GM21576 (cell line): ENCODE results near the gene CACNA1G.
A peak's percentile ranks its signal among the peaks of the same experiment; 100 is the strongest.

Experiments used
- ATAC-seq: cut with Tn5 transposase; IDR thresholded peaks from one replicate; pipeline ENCODE4 v1.9.1; 2021; ENCODE audit warnings: mild to moderate bottlenecking, moderate library complexity; ENCODE audit not compliant: unreplicated experiment

CACNA1G gene

DNA sequence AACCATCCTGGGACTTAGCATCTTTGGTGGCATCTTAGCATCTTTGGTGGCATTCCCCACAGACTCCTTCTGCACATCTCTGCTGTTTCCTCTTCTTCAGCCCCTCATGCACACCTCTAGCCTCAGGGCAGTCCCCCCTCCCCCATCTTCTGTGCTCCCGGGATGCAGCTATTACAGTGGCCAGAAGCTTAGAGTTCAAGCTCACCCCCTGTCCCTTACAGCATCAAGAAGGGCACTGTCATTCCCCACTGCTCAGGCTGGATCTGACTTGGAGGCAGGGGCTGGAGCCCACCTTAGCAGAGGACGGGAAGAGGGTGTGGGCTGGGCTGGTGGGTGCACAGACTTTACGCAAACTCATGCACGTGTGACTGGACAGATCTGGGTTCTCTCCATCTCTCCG is 27.3 kb upstream of the CACNA1G start:
- ATAC-seq: no peak

DNA sequence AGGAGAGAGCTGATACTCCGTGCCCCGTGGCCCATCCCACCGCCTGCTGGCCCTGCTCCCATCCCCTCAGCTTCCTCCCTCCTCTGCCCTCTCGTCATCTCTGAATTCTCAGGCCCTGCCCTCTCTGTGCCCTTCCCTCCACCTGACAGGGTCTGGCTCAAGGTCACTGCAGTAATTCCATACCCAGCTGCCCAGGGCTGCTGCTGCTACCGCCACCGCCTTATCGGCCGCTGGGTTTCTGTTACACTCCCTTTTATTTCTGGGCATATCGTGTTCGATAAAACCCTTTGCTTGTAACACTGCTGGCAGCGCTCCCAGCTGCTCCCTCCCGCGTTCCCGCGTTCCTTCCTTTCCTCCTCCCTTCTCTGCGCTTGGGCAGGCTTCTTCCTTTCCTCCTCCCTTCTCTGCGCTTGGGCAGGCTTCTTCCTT is 26.8 kb upstream of the CACNA1G start:
- no peak for ATAC-seq

DNA sequence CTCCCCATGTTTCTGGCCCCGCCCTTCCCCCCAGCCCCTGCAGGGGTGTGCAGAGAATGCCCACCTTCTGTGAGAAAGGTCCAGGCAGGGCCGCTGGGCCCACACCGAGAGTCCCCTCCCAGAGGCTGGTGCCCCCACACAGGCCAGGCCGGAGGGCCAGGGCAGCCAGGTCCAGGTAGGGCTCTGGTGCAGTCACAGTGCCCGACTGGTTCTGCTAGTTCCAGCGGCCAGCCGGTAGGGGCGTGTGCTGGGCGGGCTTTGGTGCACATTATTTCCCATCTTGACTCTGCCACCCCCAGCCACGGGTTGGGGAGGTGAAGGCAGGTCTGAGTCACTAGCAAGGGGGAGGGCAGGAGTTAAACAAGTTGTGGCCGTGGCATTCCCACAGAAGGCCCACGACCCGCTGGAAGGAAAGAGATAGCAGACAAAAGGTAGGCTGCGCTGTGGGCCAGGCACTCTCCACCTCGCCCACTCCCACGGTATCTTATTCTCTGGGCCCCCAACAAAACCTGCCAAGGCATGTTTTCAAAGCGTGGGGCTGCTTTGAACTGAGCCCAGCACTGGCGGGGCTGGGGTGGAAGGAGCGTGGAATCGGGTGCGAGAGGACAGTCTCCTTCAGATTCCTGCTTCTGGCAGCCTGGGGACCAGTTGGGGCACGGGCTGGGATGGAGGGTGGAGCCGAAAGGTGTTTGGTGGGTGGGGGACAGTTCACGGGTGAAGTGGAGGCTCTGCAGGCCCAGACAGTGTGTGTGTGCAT is 26.1 kb upstream of the CACNA1G start:
- no peak for ATAC-seq

DNA sequence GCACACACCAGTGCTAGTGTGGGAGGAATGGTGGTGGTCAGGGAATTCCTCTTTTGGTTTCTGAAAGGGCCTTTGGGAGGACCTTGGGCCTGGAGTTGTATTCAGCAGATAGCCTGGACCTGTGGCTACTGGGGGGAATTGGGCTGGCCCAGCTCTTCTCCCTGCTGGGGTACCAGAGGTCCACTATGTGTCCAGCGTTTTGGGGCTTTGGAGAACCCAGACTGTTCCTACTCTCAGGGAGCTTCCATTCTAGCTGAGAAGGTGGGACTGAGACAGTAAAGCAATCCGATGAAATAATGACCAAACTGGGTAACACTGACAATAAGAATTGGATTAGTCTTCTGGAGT is 25.6 kb upstream of the CACNA1G start:
- no peak for ATAC-seq

DNA sequence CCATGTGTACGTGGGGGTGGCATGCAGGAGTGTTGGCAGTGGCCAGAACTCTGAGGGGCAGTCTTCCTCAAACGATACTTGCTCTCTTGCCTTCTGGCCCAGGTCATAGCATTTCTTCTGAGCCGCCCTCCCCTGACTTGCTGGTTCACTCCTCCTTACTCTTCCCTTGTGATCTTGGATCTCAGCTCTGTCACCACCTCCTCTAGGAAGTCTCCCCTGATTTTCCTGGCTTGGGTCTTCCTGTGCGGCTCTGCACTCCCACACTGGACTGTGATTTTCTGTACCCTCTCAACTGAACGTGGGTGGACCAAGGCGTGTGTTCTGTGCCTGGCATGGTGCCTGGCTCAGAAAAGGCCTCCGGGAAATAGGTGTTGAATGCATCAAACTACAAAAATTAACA is 25.1 kb upstream of the CACNA1G start:
- no peak for ATAC-seq

DNA sequence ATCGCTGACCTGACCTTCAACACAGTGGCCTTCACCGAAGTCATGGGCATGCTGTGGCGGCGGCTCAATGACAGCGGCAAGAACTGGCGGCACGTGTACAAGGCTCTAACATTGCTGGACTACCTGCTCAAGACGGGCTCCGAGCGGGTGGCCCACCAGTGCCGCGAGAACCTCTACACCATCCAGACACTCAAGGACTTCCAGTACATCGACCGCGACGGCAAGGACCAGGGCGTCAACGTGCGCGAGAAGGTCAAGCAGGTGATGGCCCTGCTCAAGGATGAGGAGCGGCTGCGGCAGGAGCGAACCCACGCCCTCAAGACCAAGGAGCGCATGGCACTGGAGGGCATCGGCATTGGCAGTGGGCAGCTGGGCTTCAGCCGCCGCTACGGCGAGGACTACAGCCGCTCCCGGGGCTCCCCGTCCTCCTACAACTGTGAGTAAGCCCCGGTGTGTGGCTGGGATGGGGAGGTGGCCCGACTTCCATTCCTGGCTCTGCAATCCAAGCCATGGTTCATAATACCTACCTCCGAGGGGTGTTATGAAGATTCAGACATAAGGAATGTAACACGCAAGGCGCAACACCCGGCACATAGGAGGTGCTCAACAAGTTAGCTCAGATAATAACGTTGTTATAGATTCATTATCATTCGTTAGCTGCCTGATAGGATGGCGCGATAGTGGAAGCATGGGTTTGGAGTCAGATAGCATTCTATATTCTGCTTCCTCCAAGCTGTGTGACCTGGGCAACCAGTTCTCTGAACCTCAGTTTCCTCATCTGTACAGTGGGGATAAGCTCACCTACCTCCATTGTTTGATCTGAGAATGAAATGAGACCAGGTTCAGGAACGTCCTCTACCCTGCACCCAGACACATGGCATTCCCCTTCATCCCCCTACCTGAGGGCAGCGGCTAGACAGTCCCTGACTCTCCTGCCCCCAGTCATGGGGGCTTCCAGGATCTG is 23.6 kb upstream of the CACNA1G start:
- no peak for ATAC-seq

DNA sequence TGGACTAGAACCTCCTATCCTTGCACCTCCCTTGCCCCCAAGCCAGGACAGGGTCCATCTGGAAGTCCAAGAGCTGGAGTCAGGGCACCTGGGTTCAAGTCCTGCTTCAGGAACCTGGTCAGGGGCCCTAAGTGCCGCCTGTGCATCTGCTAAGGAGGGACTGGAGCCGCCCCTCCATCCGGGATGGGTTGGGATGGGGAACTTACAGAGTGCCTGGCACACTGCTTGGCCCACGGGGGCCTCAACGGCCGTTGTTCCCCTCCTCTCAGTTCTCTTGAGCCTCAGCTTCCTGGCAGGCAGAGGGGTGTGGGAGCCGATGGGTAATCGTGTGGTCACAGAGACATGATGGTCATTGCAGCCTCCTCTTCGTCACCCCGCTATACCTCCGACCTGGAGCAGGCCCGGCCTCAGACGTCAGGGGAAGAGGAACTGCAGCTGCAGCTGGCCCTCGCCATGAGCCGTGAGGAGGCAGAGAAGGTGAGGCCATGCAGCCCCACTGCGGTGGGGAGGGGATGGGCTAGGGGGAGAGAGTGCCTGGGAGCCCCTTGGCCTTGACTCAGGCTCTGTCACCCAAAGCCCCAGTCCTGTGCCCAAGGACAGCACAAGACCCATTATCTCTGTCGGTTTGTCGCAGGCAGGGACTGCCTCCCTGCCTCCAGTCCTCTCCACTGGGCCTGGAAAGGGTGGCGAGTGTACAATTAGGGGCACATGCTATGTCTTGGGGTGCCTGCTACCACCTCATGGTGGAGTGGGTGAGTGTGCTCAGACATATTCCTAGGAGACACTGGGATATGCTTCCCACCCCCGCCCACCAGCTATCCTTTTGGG is 22.6 kb upstream of the CACNA1G start:
- no peak for ATAC-seq

DNA sequence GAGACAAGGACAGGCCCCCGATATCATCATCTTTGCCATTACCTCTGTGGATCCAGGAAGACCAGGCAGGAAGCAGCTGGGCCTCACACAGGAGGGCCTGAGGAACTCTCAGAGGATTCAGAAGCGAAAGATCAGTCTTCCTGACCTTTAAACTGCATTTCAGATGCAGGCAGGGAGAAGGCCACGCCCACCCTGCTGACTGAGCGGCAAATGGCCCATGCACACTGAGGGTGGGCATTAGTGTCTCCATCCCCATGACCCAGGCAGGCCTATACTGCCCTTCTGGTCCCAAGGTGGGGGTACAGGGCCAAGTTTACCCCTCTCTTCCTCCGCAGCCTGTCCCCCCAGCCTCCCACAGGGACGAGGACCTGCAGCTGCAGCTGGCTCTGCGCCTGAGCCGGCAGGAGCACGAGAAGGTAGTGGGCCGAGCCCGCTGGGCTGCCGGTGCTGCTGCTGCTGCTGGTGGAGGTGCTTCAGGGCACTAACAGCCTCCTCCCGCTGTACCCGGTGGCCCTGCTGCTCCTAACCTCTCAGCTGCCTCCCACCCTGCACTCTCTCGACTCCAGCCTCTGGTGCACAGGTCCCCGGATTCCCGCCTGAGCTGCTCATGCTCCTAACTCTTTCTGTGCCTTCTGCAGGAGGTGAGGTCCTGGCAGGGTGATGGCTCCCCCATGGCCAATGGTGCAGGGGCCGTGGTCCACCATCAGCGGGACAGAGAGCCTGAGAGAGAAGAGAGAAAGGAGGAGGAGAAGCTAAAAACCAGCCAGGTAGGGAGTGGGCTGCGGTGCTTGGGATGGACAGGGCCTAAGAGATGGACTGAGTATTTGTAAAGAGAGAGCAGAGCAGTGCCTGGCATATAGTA is 21.7 kb upstream of the CACNA1G start:
- no peak for ATAC-seq

DNA sequence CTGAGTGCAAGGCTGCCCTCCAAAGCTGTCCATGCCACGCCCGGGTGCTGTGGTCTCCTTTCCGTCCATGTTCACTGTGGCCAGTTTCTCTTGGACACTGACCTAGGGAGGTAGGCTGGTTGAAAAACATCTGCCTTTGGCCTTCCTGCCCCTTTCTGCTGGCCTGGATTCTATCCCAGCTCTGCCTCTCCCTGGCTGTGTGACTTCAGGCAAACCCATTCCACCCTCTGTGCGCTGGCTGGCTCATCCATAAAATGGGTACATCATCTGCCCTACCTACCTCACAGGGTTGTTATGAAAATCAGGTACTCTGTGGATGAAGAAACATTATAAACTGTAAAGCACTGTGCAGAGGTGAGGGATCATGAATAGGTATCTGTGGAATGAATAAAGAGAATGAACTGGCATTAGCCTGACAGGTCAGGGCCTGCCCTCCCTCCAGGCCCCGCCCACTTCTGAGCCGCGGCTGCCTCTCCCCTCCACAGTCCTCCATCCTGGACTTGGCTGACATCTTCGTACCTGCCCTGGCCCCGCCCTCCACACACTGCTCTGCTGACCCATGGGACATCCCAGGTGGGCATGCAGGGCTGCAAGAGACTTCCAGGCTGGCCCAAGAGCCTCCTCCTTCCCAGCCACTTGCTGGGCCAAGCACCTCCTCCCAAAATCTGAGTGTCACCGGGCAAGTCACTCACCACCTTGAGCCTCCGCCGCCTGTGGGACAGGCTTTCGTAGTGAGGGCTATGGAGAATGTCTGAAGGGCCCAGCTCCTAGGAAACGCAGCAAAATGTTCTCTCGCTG is 20.6 kb upstream of the CACNA1G start:
- ATAC-seq: no peak

DNA sequence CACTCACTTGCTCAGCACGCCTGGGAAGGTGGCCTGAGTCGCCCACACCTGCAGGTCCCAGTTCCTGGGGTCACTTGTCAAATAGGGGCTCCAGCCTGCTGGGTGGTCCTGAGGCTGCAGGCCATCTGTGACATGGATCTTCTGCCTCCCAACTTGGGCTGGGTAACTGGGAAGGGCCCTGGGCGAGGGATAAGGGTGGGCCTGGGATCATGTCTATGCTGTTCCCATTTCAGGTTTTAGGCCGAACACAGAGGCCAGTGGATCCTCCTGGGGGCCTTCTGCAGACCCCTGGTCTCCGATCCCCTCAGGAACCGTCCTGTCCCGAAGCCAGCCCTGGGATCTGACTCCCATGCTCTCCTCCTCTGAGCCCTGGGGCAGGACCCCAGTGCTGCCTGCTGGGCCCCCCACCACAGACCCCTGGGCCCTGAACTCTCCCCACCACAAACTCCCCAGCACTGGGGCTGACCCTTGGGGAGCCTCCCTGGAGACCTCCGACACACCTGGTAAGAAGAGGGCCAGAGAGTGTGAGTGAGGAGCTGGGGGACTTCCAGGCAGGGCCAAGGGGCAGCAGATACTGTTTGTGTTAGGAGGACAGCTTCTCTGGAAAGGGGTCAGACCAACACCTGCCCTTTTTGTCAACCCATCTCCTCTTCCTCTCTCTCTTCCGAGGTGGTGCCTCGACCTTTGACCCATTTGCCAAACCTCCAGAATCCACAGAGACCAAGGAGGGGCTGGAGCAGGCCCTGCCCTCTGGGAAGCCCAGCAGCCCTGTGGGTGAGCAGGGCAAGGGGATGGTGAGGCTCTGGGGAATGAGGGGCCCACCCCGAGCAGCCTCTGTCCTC is 19.7 kb upstream of the CACNA1G start:
- ATAC-seq: no peak

DNA sequence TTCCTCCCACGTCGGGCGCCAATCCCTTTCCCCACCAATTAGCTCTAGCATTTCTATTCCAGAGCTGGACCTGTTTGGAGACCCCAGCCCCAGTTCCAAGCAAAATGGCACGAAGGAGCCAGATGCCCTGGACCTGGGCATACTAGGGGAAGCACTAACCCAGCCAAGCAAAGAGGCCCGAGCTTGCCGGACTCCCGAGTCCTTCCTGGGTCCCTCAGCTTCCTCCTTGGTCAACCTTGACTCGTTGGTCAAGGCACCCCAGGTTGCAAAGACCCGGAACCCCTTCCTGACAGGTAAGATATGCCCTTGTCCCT is 19.2 kb upstream of the CACNA1G start:
- ATAC-seq: no peak

DNA sequence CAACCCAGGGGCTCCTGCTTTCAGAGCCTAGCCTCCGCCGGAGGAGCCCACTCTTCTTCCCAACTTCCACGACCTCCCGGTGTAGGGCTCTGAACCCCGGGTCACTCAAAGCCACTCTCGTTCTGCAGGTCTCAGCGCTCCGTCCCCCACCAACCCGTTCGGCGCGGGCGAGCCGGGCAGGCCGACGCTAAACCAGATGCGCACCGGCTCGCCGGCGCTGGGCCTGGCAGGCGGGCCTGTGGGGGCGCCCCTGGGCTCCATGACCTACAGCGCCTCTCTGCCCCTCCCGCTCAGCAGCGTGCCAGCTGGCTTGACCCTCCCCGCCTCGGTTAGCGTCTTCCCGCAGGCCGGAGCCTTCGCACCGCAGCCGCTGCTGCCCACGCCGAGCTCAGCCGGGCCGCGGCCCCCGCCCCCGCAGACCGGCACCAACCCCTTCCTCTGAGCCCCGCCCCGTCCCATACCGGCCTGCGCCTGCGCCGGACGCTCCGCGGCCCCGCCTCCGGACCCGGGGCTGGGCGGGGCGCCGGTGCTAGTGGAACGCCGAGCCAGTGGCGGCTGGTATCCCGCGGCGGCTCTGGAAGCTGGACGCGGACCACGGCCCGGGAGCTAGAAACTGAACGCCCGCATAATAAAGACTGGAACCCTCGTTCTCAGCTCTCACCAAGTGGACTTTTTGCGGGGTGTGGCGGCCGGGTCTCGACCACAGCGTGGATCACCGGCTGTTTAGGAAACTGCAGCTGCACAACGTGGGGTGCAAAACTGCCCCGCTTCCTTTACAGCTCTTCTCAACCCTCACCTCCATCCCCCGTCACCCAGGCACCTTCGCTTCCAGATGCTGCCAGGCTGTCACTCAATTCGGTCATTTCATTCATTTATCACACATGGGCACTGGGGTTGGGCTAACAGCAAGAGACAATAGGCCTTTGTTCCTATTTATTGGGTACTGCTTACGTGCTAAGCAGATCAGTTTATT is 18.5 kb upstream of the CACNA1G start:
- ATAC-seq: peak; percentile 57

DNA sequence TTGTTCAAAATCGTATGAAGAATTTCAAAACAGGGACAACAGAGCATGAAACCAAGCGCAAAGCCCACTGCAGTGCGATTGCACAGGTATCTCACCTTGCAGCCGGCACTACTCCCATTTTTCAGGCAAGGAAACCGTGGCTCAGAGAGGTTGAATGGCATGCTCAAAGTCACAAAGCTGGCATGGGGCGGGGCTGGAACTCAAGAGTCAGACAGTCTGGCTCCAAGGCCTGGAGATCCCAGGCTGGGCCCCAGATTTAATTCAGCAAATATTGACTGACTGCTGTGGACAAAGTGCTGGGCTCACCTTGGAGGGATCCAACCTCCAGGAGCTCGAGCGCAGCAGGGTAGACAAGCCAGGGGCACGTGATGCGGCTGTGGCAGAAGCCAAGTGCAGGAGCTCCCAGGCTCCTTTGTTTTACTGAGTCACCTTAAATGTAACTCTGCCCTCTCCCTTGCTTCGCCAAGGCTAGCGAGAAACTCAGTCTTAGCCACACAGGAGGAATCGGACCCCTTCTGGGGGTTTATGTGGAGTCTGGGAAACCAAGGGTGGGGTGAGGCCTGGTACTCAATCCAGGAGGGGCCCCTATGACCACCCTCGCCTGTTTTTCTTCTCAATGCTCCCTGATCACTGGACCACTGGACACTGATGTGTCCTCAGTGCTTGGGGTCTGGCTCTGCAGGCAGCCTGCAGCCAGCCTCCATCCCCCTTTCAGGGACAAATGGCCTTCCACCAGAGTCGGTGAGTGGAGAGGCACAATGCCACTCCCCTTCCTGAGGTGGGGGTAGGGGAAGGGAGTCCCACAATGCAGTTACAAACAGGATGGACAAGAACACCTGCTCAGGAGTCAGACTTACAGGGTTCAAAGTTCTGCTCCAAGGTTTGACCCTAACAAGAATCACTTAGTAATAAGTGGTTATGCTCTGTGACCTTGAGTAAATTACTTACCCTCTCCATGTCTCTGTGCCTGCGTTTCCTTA is 17.4 kb upstream of the CACNA1G start:
- ATAC-seq: no peak

DNA sequence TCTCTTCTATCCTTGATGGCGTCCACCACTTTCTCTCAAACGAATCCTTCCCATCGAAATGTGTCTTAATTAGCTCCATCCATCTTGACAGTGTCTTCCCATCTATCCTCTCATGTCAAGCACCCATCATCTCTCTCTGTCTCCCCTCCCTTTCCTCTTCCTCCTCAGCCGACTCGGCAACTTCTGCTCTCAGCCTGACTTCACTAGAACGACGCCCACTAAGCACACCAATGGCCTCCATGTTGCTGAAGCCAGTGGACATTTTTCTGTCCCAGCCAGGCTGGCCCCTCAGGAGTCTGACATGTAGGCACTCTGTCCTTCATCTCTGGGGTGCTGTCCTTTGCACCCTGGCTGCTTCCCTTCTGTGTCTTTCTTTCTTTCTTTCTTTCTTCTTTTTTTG is 16.0 kb upstream of the CACNA1G start:
- no peak for ATAC-seq

DNA sequence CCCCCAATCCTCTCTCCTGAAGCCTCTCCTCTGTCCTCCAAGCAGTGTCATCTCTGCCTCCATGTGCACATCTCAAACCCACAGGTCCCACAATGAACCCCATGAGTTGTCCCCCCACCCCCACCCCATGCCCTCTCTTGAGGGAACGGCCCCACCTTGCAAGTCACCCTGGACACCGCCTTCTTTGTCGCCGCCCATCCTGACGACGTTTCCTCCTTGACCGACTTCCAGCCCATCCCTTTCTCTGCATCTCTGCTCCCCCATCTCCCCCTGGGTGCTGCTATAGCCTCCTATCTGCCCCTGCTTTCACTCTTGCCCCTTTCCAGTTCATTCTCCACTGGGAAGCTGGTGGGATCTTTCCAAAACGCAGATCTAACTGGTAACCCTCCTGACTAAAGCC is 15.2 kb upstream of the CACNA1G start:
- ATAC-seq: no peak

DNA sequence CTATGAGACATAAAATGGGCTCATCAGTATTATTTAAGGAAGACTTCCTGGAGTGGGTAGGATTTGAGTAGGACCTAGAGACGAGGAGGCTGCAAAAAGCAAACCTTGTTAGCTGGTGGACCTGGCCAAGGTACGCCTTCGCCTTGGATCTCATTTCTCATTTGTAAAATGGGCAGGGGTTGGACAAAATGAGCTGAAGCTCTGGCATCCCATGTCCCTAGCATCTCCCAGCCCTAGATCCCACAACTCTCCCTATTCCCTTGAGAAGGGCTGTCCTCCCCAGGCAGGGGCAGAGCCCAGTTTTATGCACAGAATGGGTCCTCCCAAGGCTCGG is 13.8 kb upstream of the CACNA1G start:
- no peak for ATAC-seq
